ENCODE data around the gene RBMS3.
"Not testable (repeated sequence)": the region's sequence is repeated elsewhere in the genome, so short reads cannot be mapped to it uniquely, and the experiment has no call there.

The RBMS3 gene

DNA sequence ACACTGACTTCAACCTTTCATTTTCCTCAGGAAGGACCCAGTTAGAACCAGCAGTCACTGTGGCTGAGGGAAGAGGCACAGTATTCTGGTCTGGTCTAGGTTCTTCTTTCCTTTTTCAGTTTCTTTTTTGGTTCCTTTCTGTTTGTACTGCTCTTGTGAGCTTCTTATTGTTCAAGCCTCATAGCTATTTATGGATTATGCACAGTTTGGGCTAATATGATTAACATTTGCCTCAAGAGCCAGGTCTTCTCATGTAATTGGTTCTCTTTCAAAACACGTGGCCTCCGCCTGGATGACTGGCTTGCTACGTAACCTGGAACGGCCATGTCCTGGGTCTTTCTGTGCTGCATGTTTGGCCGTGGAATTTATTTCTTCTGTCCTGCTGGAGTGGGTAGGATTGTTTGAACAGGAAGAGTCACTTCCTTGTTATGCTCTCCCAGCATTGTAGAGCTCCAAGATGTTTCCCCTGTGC, 43.3 kb downstream of the RBMS3 start:
- no peak for DNase-seq (ENCODE audit: low read depth, low spot score)
- H3K27me3 ChIP-seq (ENCODE audit: control insufficient read depth, insufficient read depth, low read length), result no peaks in the 10 kb centered on the region
- no peak overlapping the region for H3K27ac ChIP-seq (ENCODE audit: low read length)
- H3K4me3 ChIP-seq (ENCODE audit: low read length), result no peak overlapping the region
- H3K36me3 ChIP-seq (ENCODE audit: control insufficient read depth, insufficient read depth, low read length), result no peaks in the 10 kb centered on the region
- H3K4me1 ChIP-seq (ENCODE audit: control insufficient read depth, insufficient read depth, low read length), result no peaks in the 10 kb centered on the region
- no CpG with 5 or more reads among the region's 5 CpGs for WGBS (ENCODE audit: insufficient coverage, insufficient read length)
- H3K9me3 ChIP-seq (ENCODE audit: control insufficient read depth, insufficient read depth, low read length), result no peaks in the 10 kb centered on the region

DNA sequence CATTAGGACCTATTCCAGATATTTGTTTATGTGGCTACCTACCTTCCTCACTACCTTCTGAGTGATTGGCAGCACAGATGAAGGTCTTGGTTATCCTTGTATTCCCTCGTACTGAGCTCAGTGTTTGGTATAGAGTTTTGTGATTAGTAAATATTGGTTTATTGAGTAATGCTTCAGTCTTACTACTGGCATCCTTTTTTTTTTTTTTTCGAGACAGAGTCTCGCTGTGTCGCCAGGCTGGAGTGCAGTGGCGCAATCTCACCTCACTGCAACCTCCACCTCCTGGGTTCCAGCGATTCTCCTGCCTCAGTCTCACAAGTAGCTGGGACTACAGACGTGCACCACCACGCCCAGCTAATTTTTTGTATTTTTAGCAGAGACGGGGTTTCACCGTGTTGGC, 45.7 kb downstream of the RBMS3 start:
- not testable (repeated sequence) for H3K9me3 ChIP-seq (ENCODE audit: control insufficient read depth, insufficient read depth, low read length); H3K27ac ChIP-seq (ENCODE audit: low read length); H3K4me3 ChIP-seq (ENCODE audit: low read length); H3K36me3 ChIP-seq (ENCODE audit: control insufficient read depth, insufficient read depth, low read length); DNase-seq (ENCODE audit: low read depth, low spot score); H3K4me1 ChIP-seq (ENCODE audit: control insufficient read depth, insufficient read depth, low read length); H3K27me3 ChIP-seq (ENCODE audit: control insufficient read depth, insufficient read depth, low read length)
- no CpG with 5 or more reads among the region's 10 CpGs for WGBS (ENCODE audit: insufficient coverage, insufficient read length)

DNA sequence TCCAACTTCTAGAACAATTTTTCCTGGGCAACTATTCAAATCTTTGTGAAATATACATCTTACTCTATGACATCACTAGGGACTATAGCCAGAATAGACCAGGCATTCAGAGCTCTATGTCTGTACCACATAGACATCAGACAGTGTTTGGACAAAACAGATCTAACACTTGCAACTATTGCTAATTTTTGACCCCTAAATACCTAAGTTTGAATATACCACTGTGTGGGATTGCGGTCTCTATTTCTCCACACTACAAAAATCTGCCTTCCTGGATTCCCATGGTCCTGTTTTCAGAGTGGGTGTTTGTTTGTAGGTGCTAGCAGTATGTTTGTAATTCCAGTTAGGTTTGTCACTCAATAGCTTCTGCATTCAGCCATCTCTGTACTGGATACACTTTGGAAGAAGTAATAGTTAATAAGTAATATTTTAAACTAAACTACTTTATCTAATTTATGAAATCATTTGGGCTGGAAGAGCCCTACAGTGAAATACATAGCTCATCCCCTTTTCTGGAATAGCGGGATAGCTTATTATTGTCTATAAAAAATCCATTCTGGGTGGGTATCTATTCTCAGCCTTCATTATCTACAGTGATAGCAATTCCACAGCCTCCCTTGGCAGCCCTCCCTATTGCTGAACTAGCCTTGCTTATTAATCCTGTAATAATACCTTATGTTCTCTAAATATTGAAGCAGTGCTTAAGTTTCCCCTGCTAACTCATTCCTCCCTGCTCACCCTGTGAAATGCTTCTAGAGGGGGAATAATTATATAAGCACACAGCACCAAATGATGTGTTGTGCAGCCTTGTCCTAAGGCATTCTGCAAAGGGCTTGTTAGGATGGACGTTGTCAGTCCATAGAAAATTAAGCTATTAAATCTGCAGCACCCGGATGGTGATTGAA, 49.4 kb downstream of the RBMS3 start:
- no peak for DNase-seq (ENCODE audit: low read depth, low spot score)
- Histone ChIP-seq H3K27ac (ENCODE audit: low read length) (no peak overlapping the region), H3K4me1 (ENCODE audit: control insufficient read depth, insufficient read depth, low read length) (no peaks in the 10 kb centered on the region), H3K36me3 (ENCODE audit: control insufficient read depth, insufficient read depth, low read length) (no peaks in the 10 kb centered on the region), H3K4me3 (ENCODE audit: low read length) (no peak overlapping the region), H3K9me3 (ENCODE audit: control insufficient read depth, insufficient read depth, low read length) (no peaks in the 10 kb centered on the region), H3K27me3 (ENCODE audit: control insufficient read depth, insufficient read depth, low read length) (no peaks in the 10 kb centered on the region)
- no CpG with 5 or more reads among the region's 4 CpGs for WGBS (ENCODE audit: insufficient coverage, insufficient read length)

DNA sequence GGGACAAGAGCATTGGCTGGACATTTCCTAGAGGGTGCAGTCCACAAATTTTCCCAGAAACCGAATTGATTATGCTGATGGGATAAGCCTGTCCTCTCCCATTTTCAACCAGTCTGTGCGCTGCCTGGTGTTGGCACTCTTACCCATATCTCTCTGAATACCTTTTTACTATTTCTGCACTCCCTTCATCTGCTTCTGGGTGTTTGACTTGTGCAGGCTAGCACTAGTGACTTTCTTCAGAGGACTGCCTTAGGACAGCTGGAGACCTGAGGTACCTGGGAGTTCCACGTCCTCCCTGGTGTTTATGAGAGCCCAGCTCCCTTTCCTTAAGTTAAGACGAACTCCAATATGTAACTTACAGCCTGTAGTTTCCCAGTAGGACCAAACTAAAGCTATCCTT, 50.2 kb downstream of the RBMS3 start:
- no peak overlapping the region for H3K4me3 ChIP-seq (ENCODE audit: low read length)
- H3K9me3 ChIP-seq (ENCODE audit: control insufficient read depth, insufficient read depth, low read length), result no peaks in the 10 kb centered on the region
- no peaks in the 10 kb centered on the region for H3K4me1 ChIP-seq (ENCODE audit: control insufficient read depth, insufficient read depth, low read length)
- no CpG with 5 or more reads among the region's 4 CpGs for WGBS (ENCODE audit: insufficient coverage, insufficient read length)
- H3K27me3 ChIP-seq (ENCODE audit: control insufficient read depth, insufficient read depth, low read length), result no peaks in the 10 kb centered on the region
- no peak for DNase-seq (ENCODE audit: low read depth, low spot score)
- no peak overlapping the region for H3K27ac ChIP-seq (ENCODE audit: low read length)
- no peaks in the 10 kb centered on the region for H3K36me3 ChIP-seq (ENCODE audit: control insufficient read depth, insufficient read depth, low read length)

DNA sequence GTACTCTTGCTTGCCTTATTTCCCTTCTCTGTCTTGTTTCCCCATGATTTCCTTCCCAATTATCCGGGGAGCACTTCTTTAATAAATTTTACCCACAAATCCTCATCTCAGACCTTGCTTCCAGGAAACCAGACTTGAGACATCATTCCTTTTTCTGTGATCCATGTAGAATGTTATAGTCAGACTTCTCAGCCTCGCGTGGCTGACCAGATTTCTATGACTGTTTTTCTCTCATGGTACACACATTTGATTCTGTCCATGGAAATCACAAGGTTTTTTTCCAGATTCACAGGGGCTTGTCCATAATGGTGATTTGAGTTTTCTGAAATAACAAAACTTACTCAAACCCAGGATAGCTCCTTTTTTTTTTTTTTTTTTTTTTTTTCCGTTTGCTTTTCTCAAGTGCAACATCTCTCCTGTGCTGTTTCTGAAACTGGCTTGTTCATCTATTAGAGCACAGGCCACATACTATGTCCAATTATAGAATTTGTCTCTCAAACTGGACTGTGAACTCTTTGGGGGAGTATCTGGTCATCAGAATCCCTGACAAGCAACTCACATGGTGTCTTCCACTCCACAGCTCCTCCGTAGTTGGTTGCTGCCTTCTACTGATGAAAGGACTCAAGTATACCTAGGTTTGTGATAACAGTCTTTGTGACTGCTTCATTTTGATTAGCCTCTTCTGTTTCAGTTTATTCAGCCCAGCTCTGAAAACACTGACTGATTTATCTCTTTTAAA, 50.8 kb downstream of the RBMS3 start:
- Histone ChIP-seq H3K36me3 (ENCODE audit: control insufficient read depth, insufficient read depth, low read length) (no peaks in the 10 kb centered on the region), H3K4me1 (ENCODE audit: control insufficient read depth, insufficient read depth, low read length) (no peaks in the 10 kb centered on the region), H3K27me3 (ENCODE audit: control insufficient read depth, insufficient read depth, low read length) (no peaks in the 10 kb centered on the region), H3K4me3 (ENCODE audit: low read length) (no peak overlapping the region), H3K27ac (ENCODE audit: low read length) (no peak overlapping the region), H3K9me3 (ENCODE audit: control insufficient read depth, insufficient read depth, low read length) (no peaks in the 10 kb centered on the region)
- no CpG with 5 or more reads among the region's 5 CpGs for WGBS (ENCODE audit: insufficient coverage, insufficient read length)
- DNase-seq (ENCODE audit: low read depth, low spot score), result no peak

GRCh38 chr3:29332195-29332637, 51.3 kb downstream of the RBMS3 start:
- DNase-seq (ENCODE audit: low read depth, low spot score), result no peak
- Histone ChIP-seq H3K4me1 (ENCODE audit: control insufficient read depth, insufficient read depth, low read length) (no peaks in the 10 kb centered on the region), H3K27ac (ENCODE audit: low read length) (no peak overlapping the region)

DNA sequence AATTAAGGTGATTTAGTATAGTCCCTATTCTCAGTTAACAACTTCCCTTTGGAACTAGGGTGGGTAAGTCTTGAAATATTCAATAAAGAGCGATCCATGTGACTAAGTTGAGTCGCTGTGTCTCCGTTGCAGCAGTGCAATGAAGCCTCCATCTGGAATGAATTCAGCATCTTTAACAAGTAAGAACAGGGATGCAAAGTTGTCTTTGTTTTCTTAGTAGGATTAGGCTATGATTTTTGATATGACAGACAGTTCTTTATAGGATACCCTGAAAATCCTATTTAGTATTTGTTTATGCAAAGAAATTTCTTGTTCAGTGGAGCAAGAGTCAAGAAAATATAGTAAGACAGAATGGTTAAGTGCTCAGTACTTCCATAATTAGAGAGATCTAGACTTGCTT, 52.7 kb downstream of the RBMS3 start:
- no peaks in the 10 kb centered on the region for H3K36me3 ChIP-seq (ENCODE audit: control insufficient read depth, insufficient read depth, low read length)
- H3K4me1 ChIP-seq (ENCODE audit: control insufficient read depth, insufficient read depth, low read length), result no peaks in the 10 kb centered on the region
- no peaks in the 10 kb centered on the region for H3K9me3 ChIP-seq (ENCODE audit: control insufficient read depth, insufficient read depth, low read length)
- DNase-seq (ENCODE audit: low read depth, low spot score), result no peak
- H3K27ac ChIP-seq (ENCODE audit: low read length), result no peak overlapping the region
- no peaks in the 10 kb centered on the region for H3K27me3 ChIP-seq (ENCODE audit: control insufficient read depth, insufficient read depth, low read length)
- no peak overlapping the region for H3K4me3 ChIP-seq (ENCODE audit: low read length)
- no CpG with 5 or more reads among the region's 3 CpGs for WGBS (ENCODE audit: insufficient coverage, insufficient read length)

More at GRCh38 chr3:29332195-29332637, 51.3 kb downstream of the RBMS3 start:
- Histone ChIP-seq H3K36me3 (ENCODE audit: control insufficient read depth, insufficient read depth, low read length) (no peaks in the 10 kb centered on the region), H3K4me3 (ENCODE audit: low read length) (no peak overlapping the region), H3K27me3 (ENCODE audit: control insufficient read depth, insufficient read depth, low read length) (no peaks in the 10 kb centered on the region), H3K9me3 (ENCODE audit: control insufficient read depth, insufficient read depth, low read length) (no peaks in the 10 kb centered on the region)
- whole genome bisulfite sequencing (ENCODE audit: insufficient coverage, insufficient read length), result no CpG with 5 or more reads among the region's 2 CpGs

DNA sequence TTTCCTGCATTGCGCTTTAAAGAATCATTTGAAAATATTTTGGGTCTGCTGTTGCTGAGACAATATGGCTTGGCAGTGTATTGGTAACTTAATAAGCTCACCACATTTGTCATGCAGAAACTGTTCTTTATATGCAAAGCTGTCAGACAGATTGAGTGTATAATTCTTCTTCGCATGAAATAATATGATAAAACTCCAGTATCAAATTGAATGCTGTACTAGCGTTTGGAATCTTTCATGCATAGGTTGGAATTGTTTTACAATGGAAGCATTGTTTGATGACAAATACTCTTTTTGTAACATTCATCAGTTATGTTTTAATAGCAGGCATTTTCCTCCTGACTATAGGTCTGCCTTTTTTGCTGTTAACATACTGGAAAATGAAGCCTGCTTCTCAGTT, 53.8 kb downstream of the RBMS3 start:
- Histone ChIP-seq H3K4me3 (ENCODE audit: low read length) (no peak overlapping the region), H3K36me3 (ENCODE audit: control insufficient read depth, insufficient read depth, low read length) (no peaks in the 10 kb centered on the region), H3K4me1 (ENCODE audit: control insufficient read depth, insufficient read depth, low read length) (no peaks in the 10 kb centered on the region), H3K9me3 (ENCODE audit: control insufficient read depth, insufficient read depth, low read length) (no peaks in the 10 kb centered on the region), H3K27ac (ENCODE audit: low read length) (no peak overlapping the region), H3K27me3 (ENCODE audit: control insufficient read depth, insufficient read depth, low read length) (no peaks in the 10 kb centered on the region)
- DNase-seq (ENCODE audit: low read depth, low spot score), result no peak
- WGBS (ENCODE audit: insufficient coverage, insufficient read length), result no CpG with 5 or more reads among the region's 3 CpGs

GRCh38 chr3:29335438-29335837, 54.6 kb downstream of the RBMS3 start:
- H3K27me3 ChIP-seq (ENCODE audit: control insufficient read depth, insufficient read depth, low read length), result no peaks in the 10 kb centered on the region
- WGBS (ENCODE audit: insufficient coverage, insufficient read length), result no CpG with 5 or more reads among the region's 6 CpGs
- H3K9me3 ChIP-seq (ENCODE audit: control insufficient read depth, insufficient read depth, low read length), result no peaks in the 10 kb centered on the region
- no peak for DNase-seq (ENCODE audit: low read depth, low spot score)
- H3K27ac ChIP-seq (ENCODE audit: low read length), result no peak overlapping the region
- no peaks in the 10 kb centered on the region for H3K4me1 ChIP-seq (ENCODE audit: control insufficient read depth, insufficient read depth, low read length)
- no peaks in the 10 kb centered on the region for H3K36me3 ChIP-seq (ENCODE audit: control insufficient read depth, insufficient read depth, low read length)
- H3K4me3 ChIP-seq (ENCODE audit: low read length), result no peak overlapping the region

DNA sequence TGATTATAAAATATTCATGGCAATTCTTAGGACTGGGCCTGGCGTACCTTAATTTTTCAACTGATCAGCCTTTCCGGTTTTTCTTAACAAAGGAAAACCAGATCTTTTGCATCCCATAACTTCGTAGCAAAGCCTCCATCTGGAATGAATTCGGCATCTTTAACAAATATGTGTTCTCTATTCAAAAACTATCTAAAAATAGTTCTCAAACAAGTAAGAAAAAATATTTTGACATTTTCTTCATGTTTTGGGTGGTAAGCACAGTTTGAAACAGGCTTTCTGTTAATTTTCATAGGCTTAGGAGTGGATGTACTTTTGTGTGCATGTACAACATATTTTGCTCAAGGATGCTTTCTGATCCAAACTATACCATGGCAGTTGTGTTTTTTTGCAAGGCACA, 55.1 kb downstream of the RBMS3 start:
- H3K27ac ChIP-seq (ENCODE audit: low read length), result no peak overlapping the region
- H3K27me3 ChIP-seq (ENCODE audit: control insufficient read depth, insufficient read depth, low read length), result no peaks in the 10 kb centered on the region
- H3K4me1 ChIP-seq (ENCODE audit: control insufficient read depth, insufficient read depth, low read length), result no peaks in the 10 kb centered on the region
- no peaks in the 10 kb centered on the region for H3K9me3 ChIP-seq (ENCODE audit: control insufficient read depth, insufficient read depth, low read length)
- no peaks in the 10 kb centered on the region for H3K36me3 ChIP-seq (ENCODE audit: control insufficient read depth, insufficient read depth, low read length)
- no CpG with 5 or more reads among the region's 4 CpGs for WGBS (ENCODE audit: insufficient coverage, insufficient read length)
- no peak overlapping the region for H3K4me3 ChIP-seq (ENCODE audit: low read length)
- DNase-seq (ENCODE audit: low read depth, low spot score), result no peak

Data from iPS DF 6.9 (cell line).